HG03159 (cell line): Measurements from ENCODE around the gene IFFO2.

Experiments used
- ATAC-seq: cut with Tn5 transposase; IDR thresholded peaks from one replicate; pipeline ENCODE4 v1.9.1; 2021; ENCODE audit warnings: mild to moderate bottlenecking, moderate library complexity; ENCODE audit not compliant: unreplicated experiment

Gene IFFO2

GRCh38 chr1:18921516-18922251, 34.8 kb downstream of the IFFO2 start:
- ATAC-seq, result no peak

- no peak for ATAC-seq
Measured at GRCh38 chr1:18920931-18921330, 35.5 kb downstream of the IFFO2 start.

- no peak for ATAC-seq
Measured at GRCh38 chr1:18919956-18920355, 36.5 kb downstream of the IFFO2 start.

GRCh38 chr1:18919197-18919905, 37.1 kb downstream of the IFFO2 start:
- no peak for ATAC-seq

GRCh38 chr1:18918417-18918816, 38.1 kb downstream of the IFFO2 start:
- no peak for ATAC-seq

- ATAC-seq, result no peak
Measured at GRCh38 chr1:18917071-18917799, 39.2 kb downstream of the IFFO2 start.

- no peak for ATAC-seq
Measured at GRCh38 chr1:18915341-18915740, 41.1 kb downstream of the IFFO2 start.

- no peak for ATAC-seq
Measured at GRCh38 chr1:18913065-18913835, 43.2 kb downstream of the IFFO2 start.

- ATAC-seq, result no peak
Measured at GRCh38 chr1:18912550-18912949, 43.9 kb downstream of the IFFO2 start.

GRCh38 chr1:18908911-18909771, 47.3 kb downstream of the IFFO2 start:
- no peak for ATAC-seq

GRCh38 chr1:18907917-18908845, 48.3 kb downstream of the IFFO2 start:
- ATAC-seq, result no peak

GRCh38 chr1:18907021-18907916, 49.2 kb downstream of the IFFO2 start:
- no peak for ATAC-seq

- no peak for ATAC-seq
Measured at GRCh38 chr1:18903291-18903756, 53.2 kb downstream of the IFFO2 start.

GRCh38 chr1:18902523-18903290, 53.8 kb downstream of the IFFO2 start, which contains the start of gene ALDH4A1:
Gene ALDH4A1, minus strand, starts transcription at chr1:18902555. Its CDS starts 32 bp downstream, at chr1:18902523.
- ATAC-seq, result peak; percentile 94

GRCh38 chr1:18901952-18902522, 54.4 kb downstream of the IFFO2 start:
- peak; percentile 4 for ATAC-seq

- ATAC-seq, result no peak
Measured at GRCh38 chr1:18901147-18901951, 55.1 kb downstream of the IFFO2 start.
